BLaER1 (cell line): Measurements from ENCODE around the gene ZNF662.

Experiments
- H3K27ac ChIP-seq: shearing (Covaris generic); formaldehyde crosslinking; 2 replicates; pipeline ENCODE4 v1.8.1; 2022
- H3K27me3 ChIP-seq: shearing (Covaris generic); formaldehyde crosslinking; 2 replicates; pipeline ENCODE4 v1.8.1; 2022
- H3K36me3 ChIP-seq: shearing (Covaris generic); formaldehyde crosslinking; 2 replicates; pipeline ENCODE4 v1.8.1; 2022
- H3K4me1 ChIP-seq: shearing (Covaris generic); formaldehyde crosslinking; 2 replicates; pipeline ENCODE4 v1.8.1; 2022
- H3K4me2 ChIP-seq: shearing (Covaris generic); formaldehyde crosslinking; 2 replicates; pipeline ENCODE4 v1.8.1; 2022
- H3K4me3 ChIP-seq: shearing (Covaris generic); formaldehyde crosslinking; 2 replicates; pipeline ENCODE4 v1.8.1; 2022
- H3K9ac ChIP-seq: shearing (Covaris generic); formaldehyde crosslinking; 2 replicates; pipeline ENCODE4 v1.8.1; 2022
- H3K9me3 ChIP-seq: shearing (Covaris generic); formaldehyde crosslinking; 2 replicates; pipeline ENCODE4 v1.8.1; 2022
- H4K20me1 ChIP-seq: shearing (Covaris generic); formaldehyde crosslinking; 2 replicates; pipeline ENCODE4 v1.8.1; 2022
- Cebpa-rat ChIP-seq: shearing (Covaris generic); IDR thresholded peaks from 2 replicates; pipeline ENCODE4 v1.8.1; 2022

Gene ZNF662

GRCh38 chr3:42963269-42963668, 57.3 kb downstream of the ZNF662 start:
- no peaks in the 10 kb centered on the region for H4K20me1 ChIP-seq
- no peaks in the 10 kb centered on the region for H3K27me3 ChIP-seq
- TF ChIP-seq Cebpa-rat = no peak
- no peaks in the 10 kb centered on the region for H3K4me1 ChIP-seq
- no peaks in the 10 kb centered on the region for H3K9me3 ChIP-seq
- no peaks in the 10 kb centered on the region for H3K36me3 ChIP-seq
- H3K9ac ChIP-seq = no peak overlapping the region
- no peak overlapping the region for H3K27ac ChIP-seq
- no peak overlapping the region for H3K4me2 ChIP-seq
- no peak overlapping the region for H3K4me3 ChIP-seq

DNA sequence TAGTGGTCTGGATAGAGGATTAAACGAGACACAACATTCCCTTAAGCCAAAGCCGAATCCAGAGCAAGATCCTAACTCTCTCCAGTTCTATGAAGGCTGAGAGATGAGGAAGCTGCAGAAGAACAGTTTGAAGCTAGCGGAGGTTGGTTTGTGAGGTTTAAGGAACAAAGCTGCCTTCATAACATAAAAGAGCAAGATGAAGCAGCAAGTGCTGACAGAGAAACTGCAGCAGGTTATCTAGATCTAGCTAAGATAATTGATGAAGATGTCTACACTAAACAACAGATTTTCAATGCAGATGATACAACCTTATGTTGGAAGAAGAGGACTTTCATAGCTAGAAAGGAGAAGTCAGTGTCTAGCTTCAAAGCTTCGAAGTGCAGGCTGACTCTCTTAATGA, 58.3 kb downstream of the ZNF662 start:
- Histone ChIP-seq H4K20me1 (no peaks in the 10 kb centered on the region), H3K4me1 (no peaks in the 10 kb centered on the region)

More for the DNA sequence above, 58.3 kb downstream of the ZNF662 start:
- Histone ChIP-seq H3K4me3 (no peak overlapping the region), H3K9me3 (no peaks in the 10 kb centered on the region), H3K9ac (no peak overlapping the region), H3K27ac (no peak overlapping the region), H3K4me2 (no peak overlapping the region), H3K27me3 (no peaks in the 10 kb centered on the region), H3K36me3 (no peaks in the 10 kb centered on the region)
- TF ChIP-seq Cebpa-rat = no peak
